WTC11 (cell line): Measurements from ENCODE around the gene IL20RB. TPM values are rescaled to one million over a fixed set of nuclear protein-coding genes. Genes with fewer than 3 reads are reported as not detected.

Source experiments
- ATAC-seq: fragments of 200-7000 bp; cut with Tn5 transposase; 2 replicates; pipeline ENCODE4 v1.10.0; 2021; ENCODE audit warnings: mild to moderate bottlenecking, moderate library complexity
- CTCF ChIA-PET: fragments of 300-600 bp; sonication (Branson Sonifier 250); formaldehyde crosslinking; loops from one replicate; lab custom pipeline; 2021; ENCODE audit warnings: antibody characterized with exemption; lab: Charles Lee
- POLR2A ChIA-PET: fragments of 350-600 bp; sonication (Branson Sonifier 250); formaldehyde crosslinking; loops from one replicate; lab custom pipeline; 2021; ENCODE audit warnings: antibody characterized with exemption; lab: Charles Lee
- DNase-seq: peaks from one replicate; pipeline ENCODE4 v3.0.0; 2021; ENCODE audit warnings: low spot score
- H3K27ac Mint-ChIP-seq: 2 replicates; pipeline ENCODE4 v1.8.0; 2021; ENCODE audit warnings: mixed read lengths
- H3K27me3 Mint-ChIP-seq: 2 replicates; pipeline ENCODE4 v1.8.0; 2021; ENCODE audit warnings: low read depth, mild to moderate bottlenecking, moderate library complexity, mixed read lengths
- H3K36me3 Mint-ChIP-seq: 2 replicates; pipeline ENCODE4 v1.8.0; 2021; ENCODE audit warnings: mixed read lengths
- H3K4me1 Mint-ChIP-seq: 2 replicates; pipeline ENCODE4 v1.8.0; 2022; ENCODE audit warnings: mixed read lengths
- H3K4me3 Mint-ChIP-seq: 2 replicates; pipeline ENCODE4 v1.8.0; 2021; ENCODE audit warnings: mild to moderate bottlenecking, moderate library complexity, mixed read lengths
- H3K9me3 Mint-ChIP-seq: 2 replicates; pipeline ENCODE4 v1.8.0; 2021; ENCODE audit warnings: mixed read lengths
- AR ChIP-seq: fragments of 250-450 bp; sonication (Bioruptor Pico); IDR thresholded peaks from 2 replicates; pipeline ENCODE4 v1.9.0; 2021; ENCODE audit warnings: mild to moderate bottlenecking
- ATF2 ChIP-seq: sonication (generic); formaldehyde crosslinking; IDR thresholded peaks from 2 replicates; pipeline ENCODE4 v1.8.1; 2022; ENCODE audit warnings: low read depth, missing genetic modification reagents, borderline replicate concordance
- CREB1 ChIP-seq: sonication (generic); formaldehyde crosslinking; IDR thresholded peaks from 2 replicates; pipeline ENCODE4 v1.8.0; 2023; ENCODE audit warnings: mild to moderate bottlenecking, missing genetic modification reagents
- CTCF ChIP-seq: fragments of 200-600 bp; IDR thresholded peaks from 2 replicates; pipeline ENCODE4 v1.8.0; 2022; ENCODE audit warnings: antibody characterized with exemption
- ELF4 ChIP-seq: sonication (generic); formaldehyde crosslinking; IDR thresholded peaks from 2 replicates; pipeline ENCODE4 v1.8.1; 2022; ENCODE audit warnings: low read depth, mild to moderate bottlenecking, moderate library complexity, missing genetic modification reagents
- ERG ChIP-seq: fragments of 250-450 bp; sonication (Bioruptor Pico); IDR thresholded peaks from 2 replicates; pipeline ENCODE4 v1.8.0; 2021; ENCODE audit warnings: mild to moderate bottlenecking
- ESRRA ChIP-seq: sonication (generic); formaldehyde crosslinking; IDR thresholded peaks from 2 replicates; pipeline ENCODE4 v1.8.1; 2022; ENCODE audit warnings: mild to moderate bottlenecking, missing genetic modification reagents, borderline replicate concordance
- ETV6 ChIP-seq: sonication (generic); formaldehyde crosslinking; IDR thresholded peaks from 2 replicates; pipeline ENCODE4 v1.8.1; 2022; ENCODE audit warnings: mild to moderate bottlenecking, missing genetic modification reagents
- FOXJ3 ChIP-seq: sonication (generic); formaldehyde crosslinking; IDR thresholded peaks from 2 replicates; pipeline ENCODE4 v1.9.0; 2021; ENCODE audit warnings: missing genetic modification reagents, mild to moderate bottlenecking, borderline replicate concordance
- FOXK1 ChIP-seq: sonication (generic); formaldehyde crosslinking; IDR thresholded peaks from 2 replicates; pipeline ENCODE4 v1.8.0; 2022; ENCODE audit warnings: mild to moderate bottlenecking, moderate library complexity, missing genetic modification reagents
- GABPB1 ChIP-seq: sonication (generic); formaldehyde crosslinking; IDR thresholded peaks from 2 replicates; pipeline ENCODE4 v1.8.1; 2023; ENCODE audit warnings: mild to moderate bottlenecking, missing genetic modification reagents
- IRF2 ChIP-seq: sonication (generic); formaldehyde crosslinking; IDR thresholded peaks from 2 replicates; pipeline ENCODE4 v1.8.0; 2022; ENCODE audit warnings: low read depth, missing genetic modification reagents, borderline replicate concordance
- MLX ChIP-seq: sonication (generic); formaldehyde crosslinking; IDR thresholded peaks from 2 replicates; pipeline ENCODE4 v1.8.1; 2023; ENCODE audit warnings: mild to moderate bottlenecking, missing genetic modification reagents, moderate library complexity
- MYBL2 ChIP-seq: sonication (generic); formaldehyde crosslinking; IDR thresholded peaks from 2 replicates; pipeline ENCODE4 v1.8.1; 2023; ENCODE audit warnings: mild to moderate bottlenecking, moderate library complexity, missing genetic modification reagents
- NR1H2 ChIP-seq: sonication (generic); formaldehyde crosslinking; IDR thresholded peaks from 2 replicates; pipeline ENCODE4 v1.9.0; 2021; ENCODE audit warnings: mild to moderate bottlenecking, moderate library complexity, missing genetic modification reagents
- NR2C2 ChIP-seq: sonication (generic); formaldehyde crosslinking; IDR thresholded peaks from 2 replicates; pipeline ENCODE4 v1.8.0; 2022; ENCODE audit warnings: mild to moderate bottlenecking, missing genetic modification reagents
- OVOL2 ChIP-seq: fragments of 250-450 bp; sonication (Bioruptor Pico); IDR thresholded peaks from 2 replicates; pipeline ENCODE4 v1.9.0; 2021; ENCODE audit warnings: mild to moderate bottlenecking, borderline replicate concordance
- PREB ChIP-seq: sonication (generic); formaldehyde crosslinking; IDR thresholded peaks from 2 replicates; pipeline ENCODE4 v1.8.1; 2022; ENCODE audit warnings: mild to moderate bottlenecking, missing genetic modification reagents, moderate library complexity, borderline replicate concordance
- SMAD4 ChIP-seq: sonication (generic); formaldehyde crosslinking; IDR thresholded peaks from 2 replicates; pipeline ENCODE4 v1.8.0; 2022; ENCODE audit warnings: mild to moderate bottlenecking, missing genetic modification reagents
- TEAD1 ChIP-seq: sonication (generic); formaldehyde crosslinking; IDR thresholded peaks from 2 replicates; pipeline ENCODE4 v1.8.0; 2022; ENCODE audit warnings: mild to moderate bottlenecking, missing genetic modification reagents
- ZNF532 ChIP-seq: fragments of 250-450 bp; sonication (Bioruptor Pico); IDR thresholded peaks from 2 replicates; pipeline ENCODE4 v1.9.0; 2021; ENCODE audit warnings: mild to moderate bottlenecking, borderline replicate concordance
- total RNA-seq: library from RNA; stranded (reverse); gene quantifications from 3 replicates; pipeline ENCODE4 v1.2.3, GENCODE V29; 2021

The IL20RB gene
- total RNA-seq, 1 experiment from 2014 or later = 2.3 TPM

GRCh38 chr3:136952292-136952691, 5.5 kb upstream of the IL20RB start:
- POLR2A ChIA-PET = no interaction called here
- no peaks in the 10 kb centered on the region for H3K27me3 Mint-ChIP-seq
- no peak for ATAC-seq
- TF ChIP-seq NR2C2 (CRISPR knock-in tag) = no peak
- TF ChIP-seq ESRRA (CRISPR knock-in tag) = no peak
- TF ChIP-seq ELF4 (CRISPR knock-in tag) = no peak
- TF ChIP-seq CTCF = no peak
- no peak for TF ChIP-seq FOXK1 (CRISPR knock-in tag)
- TF ChIP-seq FOXJ3 (CRISPR knock-in tag) = no peak
- TF ChIP-seq IRF2 (CRISPR knock-in tag) = no peak
- TF ChIP-seq AR (CRISPR knock-in tag) = no peak
- TF ChIP-seq GABPB1 = no peak
- TF ChIP-seq NR1H2 (CRISPR knock-in tag) = no peak
- no peak for TF ChIP-seq PREB (CRISPR knock-in tag)
- no peak for DNase-seq
- peaks cover 19% of the 10 kb centered on the region for H3K4me1 Mint-ChIP-seq
- H3K9me3 Mint-ChIP-seq = no peaks in the 10 kb centered on the region
- CTCF ChIA-PET = interaction anchor here (0.7 kb wide), 1 partner anchor 200 kb away, joined by 3 read pairs; the partner anchor contains the start of gene STAG1
- H3K36me3 Mint-ChIP-seq = no peaks in the 10 kb centered on the region
- H3K27ac Mint-ChIP-seq = no peak overlapping the region
- no peak overlapping the region for H3K4me3 Mint-ChIP-seq

- no peak for ATAC-seq
- no peak overlapping the region for H3K4me3 Mint-ChIP-seq
- ChIA-PET POLR2A (no interaction called here), CTCF (no interaction called here)
- no peaks in the 10 kb centered on the region for H3K27me3 Mint-ChIP-seq
- no peak overlapping the region for H3K27ac Mint-ChIP-seq
- DNase-seq = no peak
- H3K4me1 Mint-ChIP-seq = peaks cover 26% of the 10 kb centered on the region
- no peaks in the 10 kb centered on the region for H3K36me3 Mint-ChIP-seq
- H3K9me3 Mint-ChIP-seq = no peaks in the 10 kb centered on the region
- TF ChIP-seq ZNF532 (CRISPR knock-in tag) (no peak), ETV6 (CRISPR knock-in tag) (no peak), OVOL2 (CRISPR knock-in tag) (no peak), PREB (CRISPR knock-in tag) (no peak), TEAD1 (CRISPR knock-in tag) (no peak), CREB1 (CRISPR knock-in tag) (no peak), NR2C2 (CRISPR knock-in tag) (no peak), ERG (CRISPR knock-in tag) (no peak), MYBL2 (CRISPR knock-in tag) (no peak), ATF2 (CRISPR knock-in tag) (no peak), SMAD4 (no peak), MLX (CRISPR knock-in tag) (no peak)
Measured at GRCh38 chr3:136954251-136954650, 3.5 kb upstream of the IL20RB start.
